Activated naive CD4-positive, alpha-beta T cell treated with anti-CD3 and anti-CD28 coated beads, Interleukin-2, amount 50 U/mL, for 72 hours (primary cell): ENCODE results near the gene CFAP52. TPM values are rescaled to one million over a fixed set of nuclear protein-coding genes. Genes with fewer than 3 reads are reported as not detected.

Experiments
- ATAC-seq, 2 donors: fragments of 150-1000 bp; cut with Tn5 transposase; 2 replicates each; pipeline ENCODE4 v1.10.0; 2021; ENCODE audit warnings: mild to moderate bottlenecking in 2 of 2, moderate library complexity in 2 of 2
- DNase-seq, 2 donors: peaks; one replicate each; pipeline ENCODE4 v3.0.0; 2021 to 2022; ENCODE audit warnings: low spot score in 2 of 2
- H3K27ac Mint-ChIP-seq, 2 donors: one replicate each; pipeline ENCODE4 v1.8.0; 2022; ENCODE audit warnings: mild to moderate bottlenecking in 2 of 2, mixed read lengths in 2 of 2
- H3K36me3 Mint-ChIP-seq, 2 donors: one replicate each; pipeline ENCODE4 v1.8.0; 2022; ENCODE audit warnings: mixed read lengths in 2 of 2
- H3K9me3 Mint-ChIP-seq, 2 donors: one replicate each; pipeline ENCODE4 v1.8.0; 2022; ENCODE audit warnings: mixed read lengths in 2 of 2
- total RNA-seq, 2 donors: library from RNA; stranded (reverse); gene quantifications; one replicate each; pipeline ENCODE4 v1.2.3, GENCODE V29; 2022

CFAP52 gene
- total RNA-seq, 2 donors from 2014 or later, result not detected

GRCh38 chr17:9666461-9667050 is 90.1 kb downstream of the CFAP52 start:
- ATAC-seq (peak; percentile 46 to 64), DNase-seq (no peak)
- Mint-ChIP-seq H3K36me3 (peaks cover 0 to 11% of the 10 kb centered on the region in 2 donors), H3K27ac (peak overlapping the region in 1 of 2 donors; percentile 12), H3K9me3 (peaks cover 0 to 11% of the 10 kb centered on the region in 2 donors)

DNA sequence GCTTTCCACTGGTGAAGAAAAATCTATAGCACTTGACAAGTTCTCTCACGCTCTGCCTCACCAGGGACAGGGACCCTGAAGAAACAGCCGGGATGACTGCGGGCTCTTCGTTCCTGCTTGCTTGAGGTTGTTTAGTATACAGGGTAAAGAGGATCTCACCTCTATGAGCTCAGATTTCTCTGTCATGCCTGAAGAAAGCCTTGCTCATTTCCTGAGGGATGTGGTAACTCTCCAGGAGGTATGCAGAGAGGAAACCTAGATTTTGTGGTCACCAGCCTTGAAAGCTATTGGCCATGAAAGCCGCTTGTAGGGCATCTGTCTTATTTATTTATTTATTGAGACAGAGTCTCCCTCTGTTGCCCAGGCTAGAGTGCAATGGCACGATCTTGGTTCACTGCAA is 92.1 kb downstream of the CFAP52 start:
- Mint-ChIP-seq H3K36me3 (peaks cover 0 to 11% of the 10 kb centered on the region in 2 donors), H3K27ac (no peak overlapping the region), H3K9me3 (peaks cover 0 to 11% of the 10 kb centered on the region in 2 donors)
- peak in 1 of 2 donors; percentile 49 for ATAC-seq
- DNase-seq, result no peak

DNA sequence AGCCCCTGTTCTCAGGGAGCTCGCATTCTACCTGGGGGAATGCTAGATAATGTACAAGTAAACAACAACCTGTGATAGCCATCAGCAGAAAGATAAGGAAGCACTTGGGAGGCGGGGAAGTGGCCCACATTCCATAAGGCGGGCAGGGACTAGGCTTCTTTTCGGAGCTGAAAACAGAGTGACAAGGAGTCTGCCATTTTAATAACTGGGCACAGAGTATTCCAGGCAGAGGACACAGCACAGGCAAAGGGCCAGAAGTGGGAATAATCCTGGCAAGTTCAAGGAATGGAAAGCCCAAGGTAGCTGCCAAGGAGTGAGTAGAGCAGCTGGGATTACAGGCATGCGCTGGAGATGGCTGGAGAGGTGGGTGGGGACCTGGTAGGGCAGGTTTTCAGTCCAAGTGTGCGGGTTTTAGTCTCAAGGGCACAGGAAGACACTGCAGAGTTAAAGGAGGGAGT is 93.1 kb downstream of the CFAP52 start:
- peak overlapping the region in 1 of 2 donors; percentile 1 for H3K27ac Mint-ChIP-seq
- ATAC-seq, result no peak
- peaks cover 0 to 11% of the 10 kb centered on the region in 2 donors for H3K36me3 Mint-ChIP-seq
- H3K9me3 Mint-ChIP-seq, result peaks cover 0 to 11% of the 10 kb centered on the region in 2 donors
- no peak for DNase-seq

DNA sequence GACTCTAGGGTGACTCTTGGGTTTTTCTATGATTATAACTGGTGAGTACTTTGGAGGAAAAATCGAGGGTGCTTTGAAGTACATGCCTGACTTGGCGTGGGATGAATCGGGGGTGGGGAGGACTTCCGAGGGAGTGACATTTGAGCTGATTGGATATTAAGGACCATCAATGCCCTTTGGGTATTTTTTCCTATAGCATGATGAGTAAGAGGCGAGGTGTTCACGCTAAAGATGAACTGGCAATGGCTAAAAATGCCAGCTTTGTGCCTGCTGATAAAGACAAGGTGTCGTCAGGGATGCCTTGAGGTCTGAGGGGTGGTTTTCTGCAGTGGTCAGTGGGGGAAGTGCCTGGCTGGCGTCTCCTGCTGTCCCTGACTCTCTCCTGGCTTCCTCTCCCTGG is 94.2 kb downstream of the CFAP52 start:
- ATAC-seq (no peak), DNase-seq (no peak)
- Mint-ChIP-seq H3K27ac (no peak overlapping the region), H3K36me3 (peaks cover 0 to 3% of the 10 kb centered on the region in 2 donors), H3K9me3 (peaks cover 0 to 3% of the 10 kb centered on the region in 2 donors)

- H3K36me3 Mint-ChIP-seq, result no peaks in the 10 kb centered on the region
Observed at GRCh38 chr17:9671559-9671958, 95.1 kb downstream of the CFAP52 start.

GRCh38 chr17:9672266-9672665 is 95.8 kb downstream of the CFAP52 start:
- DNase-seq (no peak), ATAC-seq (no peak)
- Mint-ChIP-seq H3K9me3 (no peaks in the 10 kb centered on the region), H3K27ac (no peak overlapping the region), H3K36me3 (no peaks in the 10 kb centered on the region)

More at GRCh38 chr17:9671559-9671958, 95.1 kb downstream of the CFAP52 start:
- H3K9me3 Mint-ChIP-seq, result no peaks in the 10 kb centered on the region
- no peak for ATAC-seq
- DNase-seq, result no peak
- H3K27ac Mint-ChIP-seq, result no peak overlapping the region

GRCh38 chr17:9672691-9673090 is 96.2 kb downstream of the CFAP52 start:
- DNase-seq, result no peak
- H3K9me3 Mint-ChIP-seq, result no peaks in the 10 kb centered on the region
- no peaks in the 10 kb centered on the region for H3K36me3 Mint-ChIP-seq
- no peak overlapping the region for H3K27ac Mint-ChIP-seq
- ATAC-seq, result no peak

- no peak overlapping the region for H3K27ac Mint-ChIP-seq
- ATAC-seq, result no peak
Observed at GRCh38 chr17:9676084-9676483, 99.6 kb downstream of the CFAP52 start.

DNA sequence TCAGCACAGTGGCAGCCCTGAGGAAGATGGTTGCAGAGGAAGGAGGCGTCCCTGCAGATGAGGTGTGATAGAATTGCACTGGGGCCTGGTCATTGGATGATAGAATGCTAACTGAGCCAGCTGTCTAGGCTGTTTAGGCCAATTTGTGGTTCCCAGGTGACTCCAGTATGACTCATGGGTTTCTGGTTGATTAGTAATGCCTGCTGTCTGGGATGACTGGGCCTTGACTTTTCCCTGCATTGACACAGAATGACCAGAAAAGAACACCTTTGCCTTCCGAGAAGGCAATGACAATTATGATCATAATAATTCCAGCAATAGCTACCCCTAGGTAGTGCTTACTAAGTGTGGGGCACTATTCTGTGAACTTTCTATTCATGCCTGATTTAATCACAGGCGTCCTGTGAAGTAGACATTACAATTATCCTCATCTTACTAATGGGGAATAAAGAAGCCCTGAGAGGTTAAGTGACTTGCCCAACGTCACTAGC is 100.4 kb downstream of the CFAP52 start:
- Mint-ChIP-seq H3K27ac (peak overlapping the region; percentile 36 to 63), H3K9me3 (peaks cover 6 to 8% of the 10 kb centered on the region in 2 donors), H3K36me3 (peaks cover 6 to 13% of the 10 kb centered on the region in 2 donors)
- ATAC-seq (peak; percentile 94 to 96), DNase-seq (peak in 1 of 2 donors; percentile 22)

More at GRCh38 chr17:9676084-9676483, 99.6 kb downstream of the CFAP52 start:
- H3K9me3 Mint-ChIP-seq, result peaks cover 6 to 8% of the 10 kb centered on the region in 2 donors
- peaks cover 6 to 13% of the 10 kb centered on the region in 2 donors for H3K36me3 Mint-ChIP-seq
- no peak for DNase-seq

GRCh38 chr17:9677411-9677810 is 101.0 kb downstream of the CFAP52 start:
- no peak for DNase-seq
- peak in 1 of 2 donors; percentile 1 for ATAC-seq
- Mint-ChIP-seq H3K9me3 (peaks cover 6 to 8% of the 10 kb centered on the region in 2 donors), H3K27ac (peak overlapping the region; percentile 36 to 63), H3K36me3 (peaks cover 6 to 13% of the 10 kb centered on the region in 2 donors)

DNA sequence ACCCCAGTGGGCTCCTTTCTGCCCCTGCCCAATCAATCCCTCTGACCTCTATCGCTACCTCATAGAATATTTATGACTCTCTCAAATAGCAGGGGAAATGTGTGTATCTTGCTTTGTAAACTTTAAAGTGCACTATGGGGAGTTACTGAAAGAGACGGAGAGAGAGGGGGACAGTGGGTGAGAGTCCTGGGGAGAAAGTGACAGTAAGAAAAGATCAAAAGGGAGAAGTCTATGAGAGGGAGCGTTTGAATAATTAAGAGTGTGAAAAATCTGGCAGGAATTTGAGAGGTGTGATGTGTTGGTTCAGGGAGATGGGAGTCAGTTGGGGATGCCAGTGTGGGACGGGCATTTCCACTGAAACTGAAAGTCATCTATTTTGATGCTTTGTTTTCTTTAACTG is 101.5 kb downstream of the CFAP52 start:
- peaks cover 6 to 13% of the 10 kb centered on the region in 2 donors for H3K36me3 Mint-ChIP-seq
- no peak for ATAC-seq
- peaks cover 6 to 8% of the 10 kb centered on the region in 2 donors for H3K9me3 Mint-ChIP-seq
- DNase-seq, result no peak
- H3K27ac Mint-ChIP-seq, result peak overlapping the region in 1 of 2 donors; percentile 63

DNA sequence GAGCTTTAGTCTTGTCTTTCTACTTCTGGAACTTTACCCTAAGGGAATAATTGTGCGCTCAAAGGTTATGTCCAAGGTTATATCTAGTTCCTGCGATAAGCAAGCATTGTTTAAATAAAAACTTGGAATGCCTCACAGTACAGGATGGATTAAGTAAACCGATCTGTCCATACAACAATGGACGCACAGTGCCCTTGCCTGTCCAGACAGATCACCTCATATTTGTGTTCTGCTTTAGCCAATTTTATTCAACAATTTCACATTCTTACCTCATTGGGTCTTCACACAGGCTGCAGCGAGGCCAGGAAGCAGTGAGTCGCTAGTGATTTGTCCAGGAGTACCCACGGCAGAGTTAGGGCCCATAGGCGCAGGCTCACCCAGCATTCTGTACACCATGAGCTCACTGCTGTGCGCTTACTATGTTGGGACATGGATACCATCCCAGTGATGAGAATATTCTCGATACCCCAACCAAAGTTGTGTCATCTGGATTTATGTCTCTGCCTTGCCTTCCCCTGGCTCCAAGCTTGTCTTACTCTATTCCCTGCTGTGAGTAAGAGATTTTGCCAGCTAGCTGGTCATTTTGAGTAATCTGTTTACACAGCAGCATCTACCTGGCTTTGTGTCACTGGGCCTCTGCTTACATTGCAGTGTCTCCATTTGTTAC is 108.6 kb downstream of the CFAP52 start:
- DNase-seq, result no peak
- Mint-ChIP-seq H3K27ac (no peak overlapping the region), H3K9me3 (peaks cover 9% of the 10 kb centered on the region in 2 donors), H3K36me3 (peaks cover 4 to 6% of the 10 kb centered on the region in 2 donors)
- ATAC-seq, result no peak

Other genes starting within 250 kb of the CFAP52 start
- gene STX8, start 822 bp upstream of the CFAP52 start, total RNA-seq, result 10 to 100 TPM; 42.1 to 65.4 TPM
- gene USP43, start 68.9 kb downstream of the CFAP52 start, total RNA-seq, result 1 to 10 TPM in 1 of 2 donors, under 1 TPM in 1; 0.20 to 1.1 TPM
- not detected for gene DHRS7C, start 214.9 kb downstream of the CFAP52 start, total RNA-seq
- gene GSG1L2, start 245.4 kb downstream of the CFAP52 start, total RNA-seq, result not detected
- gene GLP2R, start 249.3 kb downstream of the CFAP52 start, total RNA-seq, result not detected